K562 (cell line): ENCODE measurements around the gene SEC16A. TPM values are rescaled to one million over a fixed set of nuclear protein-coding genes. Genes with fewer than 3 reads are reported as not detected.

Experiments used
- ATAC-seq: fragments of 200-7000 bp; cut with Tn5 transposase; 3 replicates; pipeline ENCODE4 v1.9.1; 2020; ENCODE audit warnings: moderate library complexity
- BruUV-seq: library from RNA; stranded (reverse); fragments of 400-500 nt; replicated peaks from 2 replicates; lab custom pipeline; 2021; lab: Mats Ljungman, UMichigan
- CTCF ChIA-PET: fragments of 300-600 bp; formaldehyde crosslinking; extraction: SDS; loops from one replicate; lab custom pipeline; 2021; ENCODE audit warnings: low intra/inter-chr PET ratio; lab: Yijun Ruan, JAX
- POLR2A ChIA-PET: fragments of 300-600, 350-650 bp; sonication (Branson Sonifier 250); formaldehyde crosslinking; extraction: SDS; loops from one replicate; lab custom pipeline; 2021; ENCODE audit warnings: antibody characterized with exemption, inconsistent platforms; lab: Yijun Ruan, JAX
- DNase-seq, 4 experiments: peaks; one replicate each; pipeline versions ENCODE4 v3.0.0 to v3.0.0-alpha.2; 2011 to 2018; ENCODE audit warnings: low spot score in 3 of 4, mixed read lengths in 3 of 4; ENCODE audit errors: extremely low read depth in 1 of 4
- FAIRE-seq: peaks from 2 replicates; lab custom pipeline; 2011; peaks lifted over from hg19 to GRCh38; lab: Jason Lieb, UNC
- H2AFZ ChIP-seq: 2 replicates; pipeline ENCODE4 v1.6.0; 2011; ENCODE audit warnings: low read depth, low read length, control low read depth, inconsistent platforms
- H3K27ac ChIP-seq: fragments of 200-600 bp; 3 replicates; pipeline ENCODE4 v1.8.0; 2011; ENCODE audit warnings: low read depth, mild to moderate bottlenecking, control low read depth, inconsistent platforms, low read length, moderate library complexity, mixed read lengths; ENCODE audit errors: extremely low read depth
- H3K27me3 ChIP-seq, 2 experiments: fragments of 300-600 bp in 1 of 2; 2 replicates in 1 of 2; 3 replicates in 1 of 2; pipeline versions ENCODE4 v1.6.0 to v1.8.0; 2011; ENCODE audit warnings: inconsistent platforms in 2 of 2, low read length in 2 of 2, mild to moderate bottlenecking in 1 of 2, mixed read lengths in 1 of 2, moderate library complexity in 1 of 2; ENCODE audit not compliant: control insufficient read depth in 2 of 2, insufficient read depth in 2 of 2
- H3K36me3 ChIP-seq: fragments of 300-600 bp; 3 replicates; pipeline ENCODE4 v1.8.0; 2011; ENCODE audit warnings: mild to moderate bottlenecking, low read length, inconsistent platforms; ENCODE audit not compliant: control insufficient read depth, insufficient read depth
- H3K4me1 ChIP-seq, 2 experiments: fragments of 200-600 bp in 1 of 2; replicated peaks in 1 of 2; 2 replicates in 1 of 2; 3 replicates in 1 of 2; pipeline versions ENCODE4 v1.5.1 to v1.8.0; 2011; ENCODE audit warnings: inconsistent platforms in 2 of 2, low read length in 2 of 2, mild to moderate bottlenecking in 1 of 2, mixed read lengths in 1 of 2, moderate library complexity in 1 of 2; ENCODE audit not compliant: control insufficient read depth in 2 of 2, insufficient read depth in 2 of 2
- H3K4me2 ChIP-seq: 2 replicates; pipeline ENCODE4 v1.6.1; 2011; ENCODE audit warnings: low read length, control low read depth, inconsistent platforms, mixed read lengths; ENCODE audit not compliant: insufficient read depth
- H3K4me3 ChIP-seq: fragments of 200-600 bp; sonication (generic), shearing (Covaris generic); 2 replicates; pipeline ENCODE4 v1.5.1; 2016; ENCODE audit warnings: control low read depth, inconsistent platforms
- H3K79me2 ChIP-seq: fragments of 200-600 bp; 3 replicates; pipeline ENCODE4 v1.8.0; 2011; ENCODE audit warnings: low read length, inconsistent platforms; ENCODE audit not compliant: control insufficient read depth, insufficient read depth
- H3K9ac ChIP-seq, 2 experiments: 2 replicates each; pipeline versions ENCODE4 v1.6.0 to v1.6.1; 2011; ENCODE audit warnings: low read depth in 2 of 2, low read length in 2 of 2, control low read depth in 1 of 2, inconsistent platforms in 1 of 2, mild to moderate bottlenecking in 1 of 2, mixed read lengths in 1 of 2; ENCODE audit not compliant: insufficient read depth in 1 of 2
- H3K9me1 ChIP-seq: one replicate; pipeline ENCODE4 v1.6.0; 2011; ENCODE audit warnings: inconsistent platforms, mild to moderate bottlenecking, low read length, moderate library complexity; ENCODE audit not compliant: control insufficient read depth, insufficient read depth
- H3K9me3 ChIP-seq: replicated peaks from 2 replicates; pipeline ENCODE4 v1.5.1; 2011; ENCODE audit warnings: low read depth, low read length, inconsistent platforms; ENCODE audit not compliant: control insufficient read depth, insufficient read depth
- H4K20me1 ChIP-seq: replicated peaks from 2 replicates; pipeline ENCODE4 v1.6.1; 2011; ENCODE audit warnings: low read length, inconsistent platforms, mixed read lengths; ENCODE audit not compliant: control insufficient read depth, insufficient read depth
- NUFIP1 ChIP-seq: fragments of 450-650 bp; IDR thresholded peaks from 2 replicates; pipeline ENCODE4 v1.6.1; 2018; ENCODE audit not compliant: partially characterized antibody
- PHB2 ChIP-seq: fragments of 450-650 bp; IDR thresholded peaks from 2 replicates; pipeline ENCODE4 v1.6.1; 2017; ENCODE audit warnings: low read depth
- POU5F1 ChIP-seq: fragments of 150-350 bp; IDR thresholded peaks from 2 replicates; pipeline ENCODE4 v1.6.1; 2014; ENCODE audit warnings: borderline replicate concordance, low read length, low read depth, mild to moderate bottlenecking; ENCODE audit not compliant: partially characterized antibody
- SAFB2 ChIP-seq: fragments of 200-400 bp; formaldehyde crosslinking; IDR thresholded peaks from 2 replicates; pipeline ENCODE4 v1.6.1; 2018; ENCODE audit warnings: borderline replicate concordance, low read length, low read depth, moderate library complexity; ENCODE audit not compliant: severe bottlenecking
- SMARCC2 ChIP-seq: fragments of 450-650 bp; IDR thresholded peaks from 2 replicates; pipeline ENCODE4 v1.6.1; 2017; ENCODE audit warnings: antibody characterized with exemption, moderate library complexity, mild to moderate bottlenecking, low read depth
- ZNF124 ChIP-seq: sonication (generic); formaldehyde crosslinking; IDR thresholded peaks from 2 replicates; pipeline ENCODE4 v1.8.1; 2022; ENCODE audit warnings: missing genetic modification reagents
- ZNF583 ChIP-seq: fragments of 250-450 bp; sonication (Bioruptor Pico); IDR thresholded peaks from 2 replicates; pipeline ENCODE4 v1.4.0; 2020
- ZNF668 ChIP-seq: fragments of 250-450 bp; sonication (Bioruptor Pico); IDR thresholded peaks from 2 replicates; pipeline ENCODE4 v1.8.0; 2022; ENCODE audit warnings: mild to moderate bottlenecking, inconsistent platforms
- ZZZ3 ChIP-seq: fragments of 450-650 bp; IDR thresholded peaks from 2 replicates; pipeline ENCODE4 v1.6.1; 2016; ENCODE audit warnings: antibody characterized with exemption, mild to moderate bottlenecking, moderate library complexity
- WGBS: fragments of 100-300 bp; shearing (Covaris generic); methylation state at CpG from one replicate; pipeline ENCODE4 v1.1.6; 2016; ENCODE audit warnings: low coverage, mixed read lengths; ENCODE audit not compliant: insufficient coverage; ENCODE audit errors: missing lambda C conversion rate; 5-methylcytosine and 5-hydroxymethylcytosine counted together
- in situ Hi-C: fragments of 300-500 bp; cut with MboI; formaldehyde crosslinking; loops from 4 replicates; pipeline ENCODE4 v1.15.0; 2018; ENCODE audit warnings: inconsistent platforms, mixed read lengths
- intact Hi-C: fragments of 100-400 bp; cut with micrococcal nuclease; formaldehyde crosslinking; loops from 2 replicates; pipeline ENCODE4 v1.14.2; 2022
- polyA plus RNA-seq, 8 experiments: library from polyadenylated mRNA; depleted of rRNA in 4 of 8; stranded (reverse) in 5 of 8; unstranded in 3 of 8; fragments of >200 nt; fragmentation: Nextera tagmentation in 2 of 8; fragmentation: Illumina TruSeq in 1 of 8; extraction: Ambion mirVana in 2 of 8; extraction: Trizol in 1 of 8; gene quantifications; 2 replicates each; pipeline versions ENCODE4 v1.2.1 to v1.2.3, GENCODE V29; 2011 to 2014; ENCODE audit warnings: inconsistent platforms in 1 of 8, missing spikeins in 1 of 8
- total RNA-seq, 7 experiments: library from RNA; depleted of rRNA in 6 of 7; stranded (reverse); fragments of >200 nt in 6 of 7; fragmentation: Illumina TruSeq in 2 of 7; extraction: Trizol in 2 of 7; gene quantifications; 2 replicates each; pipeline versions ENCODE4 v1.2.1 to v1.2.3, GENCODE V29; 2011 to 2021; ENCODE audit warnings: low replicate concordance in 1 of 7
- TF ChIP-seq, protein P1 (sequence below): fragments of 450-650 bp; IDR thresholded peaks from 2 replicates; pipeline ENCODE4 v1.6.1; 2016; ENCODE audit warnings: low read depth
- TF ChIP-seq, protein P2 (sequence below): sonication (generic); formaldehyde crosslinking; IDR thresholded peaks from 2 replicates; pipeline ENCODE4 v1.4.0; 2020; ENCODE audit warnings: mild to moderate bottlenecking, missing genetic modification reagents
- TF ChIP-seq, protein P3 (sequence below): IDR thresholded peaks from 2 replicates; pipeline ENCODE4 v1.6.1; 2014; ENCODE audit warnings: antibody characterized with exemption

The SEC16A gene
- total and polyA plus RNA-seq, 9 of the 15 experiments (the other 6 are each of a cell fraction or from before 2014, with no cell fraction given), result 8.3 to 62.8 (median 14.0) TPM

DNA sequence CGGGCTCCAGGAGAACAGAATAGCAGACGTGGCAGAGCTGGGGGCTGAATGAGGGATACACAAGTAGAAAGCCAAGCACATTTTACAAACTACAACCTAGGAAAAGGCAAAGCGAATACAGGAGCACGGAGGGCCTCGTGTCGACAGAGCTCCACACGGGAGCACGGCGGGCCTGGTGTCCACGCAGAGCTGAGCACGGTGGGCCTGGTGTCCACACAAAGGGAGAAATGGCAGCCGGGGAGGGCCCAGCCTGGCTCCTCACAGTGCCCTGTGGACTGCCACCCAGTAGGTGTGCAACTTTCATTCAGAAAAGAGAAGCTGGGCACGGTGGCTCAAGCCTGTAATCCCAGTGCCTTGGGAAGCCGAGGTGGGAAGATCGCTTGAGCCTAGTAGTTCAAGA, 39.8 kb downstream of the SEC16A start:
- Histone ChIP-seq H3K4me2 (no peak overlapping the region), H4K20me1 (peaks cover 19% of the 10 kb centered on the region), H3K27ac (no peak overlapping the region), H3K4me3 (no peak overlapping the region), H3K79me2 (peaks cover 15% of the 10 kb centered on the region), H3K9me3 (no peaks in the 10 kb centered on the region), H2AFZ (no peak overlapping the region), H3K36me3 (peaks cover 75% of the 10 kb centered on the region), H3K9me1 (peaks cover 11% of the 10 kb centered on the region), H3K9ac (no peak overlapping the region; a peak in 1 of 4 replicates), H3K27me3 (no peaks in the 10 kb centered on the region), H3K4me1 (peaks cover 6 to 29% of the 10 kb centered on the region in 2 experiments; a peak in 4 of 5 replicates)
- ChIA-PET POLR2A (interaction anchor here (0.6 to 1.9 kb wide), 8 partner anchors 9 to 221 kb away, joined by 3 to 8 read pairs (median 4); no protein-coding TSS in a partner anchor), CTCF (no interaction called here)
- in situ Hi-C loops (no loop called here), intact Hi-C loops (no loop called here)
- ATAC-seq, result no peak
- BruUV-seq, result no TSS peak
- no peak for FAIRE-seq
- WGBS, result 98% methylated on average over 14 of the region's 15 CpGs
- DNase-seq, result no peak
- TF ChIP-seq ZNF668 (CRISPR knock-in tag) (no peak), ZNF124 (CRISPR knock-in tag) (no peak), NUFIP1 (no peak), SMARCC2 (no peak), ZZZ3 (no peak), SAFB2 (no peak), PHB2 (no peak), POU5F1 (no peak), ZNF583 (no peak)
- TF ChIP-seq, protein P1, sequence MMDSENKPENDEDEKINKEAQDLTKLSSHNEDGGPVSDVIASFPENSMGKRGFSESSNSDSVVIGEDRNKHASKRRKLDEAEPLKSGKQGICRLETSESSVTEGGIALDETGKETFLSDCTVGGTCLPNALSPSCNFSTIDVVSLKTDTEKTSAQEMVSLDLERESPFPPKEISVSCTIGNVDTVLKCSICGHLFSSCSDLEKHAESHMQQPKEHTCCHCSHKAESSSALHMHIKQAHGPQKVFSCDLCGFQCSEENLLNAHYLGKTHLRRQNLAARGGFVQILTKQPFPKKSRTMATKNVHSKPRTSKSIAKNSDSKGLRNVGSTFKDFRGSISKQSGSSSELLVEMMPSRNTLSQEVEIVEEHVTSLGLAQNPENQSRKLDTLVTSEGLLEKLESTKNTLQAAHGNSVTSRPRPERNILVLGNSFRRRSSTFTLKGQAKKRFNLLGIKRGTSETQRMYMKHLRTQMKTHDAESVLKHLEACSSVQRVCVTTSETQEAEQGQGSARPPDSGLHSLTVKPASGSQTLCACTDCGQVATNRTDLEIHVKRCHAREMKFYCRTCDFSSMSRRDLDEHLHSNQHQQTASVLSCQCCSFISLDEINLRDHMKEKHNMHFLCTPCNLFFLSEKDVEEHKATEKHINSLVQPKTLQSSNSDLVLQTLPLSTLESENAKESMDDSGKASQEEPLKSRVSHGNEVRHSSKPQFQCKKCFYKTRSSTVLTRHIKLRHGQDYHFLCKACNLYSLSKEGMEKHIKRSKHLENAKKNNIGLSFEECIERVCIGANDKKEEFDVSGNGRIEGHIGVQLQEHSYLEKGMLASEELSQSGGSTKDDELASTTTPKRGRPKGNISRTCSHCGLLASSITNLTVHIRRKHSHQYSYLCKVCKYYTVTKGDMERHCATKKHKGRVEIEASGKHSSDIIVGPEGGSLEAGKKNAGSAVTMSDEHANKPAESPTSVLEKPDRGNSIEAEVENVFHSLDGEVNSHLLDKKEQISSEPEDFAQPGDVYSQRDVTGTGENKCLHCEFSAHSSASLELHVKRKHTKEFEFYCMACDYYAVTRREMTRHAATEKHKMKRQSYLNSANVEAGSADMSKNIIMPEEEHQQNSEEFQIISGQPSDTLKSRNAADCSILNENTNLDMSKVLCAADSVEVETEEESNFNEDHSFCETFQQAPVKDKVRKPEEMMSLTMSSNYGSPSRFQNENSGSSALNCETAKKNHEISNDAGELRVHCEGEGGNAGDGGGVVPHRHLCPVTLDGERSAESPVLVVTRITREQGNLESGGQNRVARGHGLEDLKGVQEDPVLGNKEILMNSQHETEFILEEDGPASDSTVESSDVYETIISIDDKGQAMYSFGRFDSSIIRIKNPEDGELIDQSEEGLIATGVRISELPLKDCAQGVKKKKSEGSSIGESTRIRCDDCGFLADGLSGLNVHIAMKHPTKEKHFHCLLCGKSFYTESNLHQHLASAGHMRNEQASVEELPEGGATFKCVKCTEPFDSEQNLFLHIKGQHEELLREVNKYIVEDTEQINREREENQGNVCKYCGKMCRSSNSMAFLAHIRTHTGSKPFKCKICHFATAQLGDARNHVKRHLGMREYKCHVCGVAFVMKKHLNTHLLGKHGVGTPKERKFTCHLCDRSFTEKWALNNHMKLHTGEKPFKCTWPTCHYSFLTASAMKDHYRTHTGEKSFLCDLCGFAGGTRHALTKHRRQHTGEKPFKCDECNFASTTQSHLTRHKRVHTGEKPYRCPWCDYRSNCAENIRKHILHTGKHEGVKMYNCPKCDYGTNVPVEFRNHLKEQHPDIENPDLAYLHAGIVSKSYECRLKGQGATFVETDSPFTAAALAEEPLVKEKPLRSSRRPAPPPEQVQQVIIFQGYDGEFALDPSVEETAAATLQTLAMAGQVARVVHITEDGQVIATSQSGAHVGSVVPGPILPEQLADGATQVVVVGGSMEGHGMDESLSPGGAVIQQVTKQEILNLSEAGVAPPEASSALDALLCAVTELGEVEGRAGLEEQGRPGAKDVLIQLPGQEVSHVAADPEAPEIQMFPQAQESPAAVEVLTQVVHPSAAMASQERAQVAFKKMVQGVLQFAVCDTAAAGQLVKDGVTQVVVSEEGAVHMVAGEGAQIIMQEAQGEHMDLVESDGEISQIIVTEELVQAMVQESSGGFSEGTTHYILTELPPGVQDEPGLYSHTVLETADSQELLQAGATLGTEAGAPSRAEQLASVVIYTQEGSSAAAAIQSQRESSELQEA, result no peak
- TF ChIP-seq, protein P2, sequence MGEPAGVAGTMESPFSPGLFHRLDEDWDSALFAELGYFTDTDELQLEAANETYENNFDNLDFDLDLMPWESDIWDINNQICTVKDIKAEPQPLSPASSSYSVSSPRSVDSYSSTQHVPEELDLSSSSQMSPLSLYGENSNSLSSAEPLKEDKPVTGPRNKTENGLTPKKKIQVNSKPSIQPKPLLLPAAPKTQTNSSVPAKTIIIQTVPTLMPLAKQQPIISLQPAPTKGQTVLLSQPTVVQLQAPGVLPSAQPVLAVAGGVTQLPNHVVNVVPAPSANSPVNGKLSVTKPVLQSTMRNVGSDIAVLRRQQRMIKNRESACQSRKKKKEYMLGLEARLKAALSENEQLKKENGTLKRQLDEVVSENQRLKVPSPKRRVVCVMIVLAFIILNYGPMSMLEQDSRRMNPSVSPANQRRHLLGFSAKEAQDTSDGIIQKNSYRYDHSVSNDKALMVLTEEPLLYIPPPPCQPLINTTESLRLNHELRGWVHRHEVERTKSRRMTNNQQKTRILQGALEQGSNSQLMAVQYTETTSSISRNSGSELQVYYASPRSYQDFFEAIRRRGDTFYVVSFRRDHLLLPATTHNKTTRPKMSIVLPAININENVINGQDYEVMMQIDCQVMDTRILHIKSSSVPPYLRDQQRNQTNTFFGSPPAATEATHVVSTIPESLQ (CRISPR knock-in tag), result no peak
- TF ChIP-seq, protein P3, sequence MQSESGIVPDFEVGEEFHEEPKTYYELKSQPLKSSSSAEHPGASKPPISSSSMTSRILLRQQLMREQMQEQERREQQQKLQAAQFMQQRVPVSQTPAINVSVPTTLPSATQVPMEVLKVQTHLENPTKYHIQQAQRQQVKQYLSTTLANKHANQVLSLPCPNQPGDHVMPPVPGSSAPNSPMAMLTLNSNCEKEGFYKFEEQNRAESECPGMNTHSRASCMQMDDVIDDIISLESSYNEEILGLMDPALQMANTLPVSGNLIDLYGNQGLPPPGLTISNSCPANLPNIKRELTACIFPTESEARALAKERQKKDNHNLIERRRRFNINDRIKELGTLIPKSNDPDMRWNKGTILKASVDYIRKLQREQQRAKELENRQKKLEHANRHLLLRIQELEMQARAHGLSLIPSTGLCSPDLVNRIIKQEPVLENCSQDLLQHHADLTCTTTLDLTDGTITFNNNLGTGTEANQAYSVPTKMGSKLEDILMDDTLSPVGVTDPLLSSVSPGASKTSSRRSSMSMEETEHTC, result no peak
